ENCODE measurements around the gene HDAC4.

HDAC4 gene

DNA sequence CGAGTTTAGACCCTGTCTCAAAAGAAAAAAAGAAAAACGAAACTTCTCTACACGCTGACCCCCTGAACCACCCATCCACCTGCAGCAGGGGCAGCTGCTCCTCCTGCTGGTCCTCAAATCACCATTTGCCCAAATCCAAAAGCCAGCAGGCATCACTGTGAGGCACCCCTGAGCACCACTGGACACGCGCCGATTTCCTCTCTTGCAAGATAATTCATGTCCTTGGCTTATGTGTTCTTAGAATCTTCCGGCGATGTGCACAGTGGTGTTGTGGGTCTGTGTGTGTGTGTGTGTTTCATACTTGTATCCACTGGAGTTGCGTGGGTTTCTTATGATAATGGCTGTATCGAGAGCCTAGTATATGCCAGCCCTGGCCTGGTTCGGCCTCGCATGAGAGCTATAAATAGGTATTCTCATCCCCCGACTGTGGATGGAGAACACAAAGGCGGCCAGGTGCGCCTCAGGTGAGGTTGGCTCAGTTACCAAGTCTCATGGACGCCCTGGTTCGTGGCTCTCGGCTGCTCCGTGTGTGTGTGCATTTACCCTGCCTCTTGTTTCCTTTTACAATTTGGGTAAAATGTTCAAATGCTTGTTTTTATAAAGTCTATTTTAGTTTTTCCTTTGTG, 235.5 kb downstream of the HDAC4 start:
- Histone ChIP-seq H3K9me3 (ENCODE audit: insufficient read depth, low read length) (no peaks in the 10 kb centered on the region), H3K27me3 (ENCODE audit: insufficient read depth, insufficient read length) (no peaks in the 10 kb centered on the region), H3K36me3 (ENCODE audit: insufficient read depth, insufficient read length, low read length) (peaks cover 30% of the 10 kb centered on the region), H3K4me3 (ENCODE audit: insufficient read length, low read depth) (no peak overlapping the region), H3K4me1 (ENCODE audit: insufficient read depth, insufficient read length) (peaks cover 3% of the 10 kb centered on the region), H3K9ac (ENCODE audit: insufficient read length, low read depth) (no peak overlapping the region)
- TF ChIP-seq YY1 (IDR thresholded peaks at IDR 0.05; ENCODE audit: insufficient read depth, insufficient read length) (no peak), SUZ12 (IDR thresholded peaks at IDR 0.05; ENCODE audit: extremely low read depth, insufficient read depth, insufficient read length) (no peak), ZNF274 (IDR thresholded peaks at IDR 0.05; ENCODE audit: low read depth, low read length) (no peak)
- DNase-seq (ENCODE audit: low read depth, low spot score), result no peak

- DNase-seq (ENCODE audit: low read depth, low spot score), result no peak
- Histone ChIP-seq H3K4me3 (ENCODE audit: insufficient read length, low read depth) (no peak overlapping the region), H3K9me3 (ENCODE audit: insufficient read depth, low read length) (no peaks in the 10 kb centered on the region), H3K9ac (ENCODE audit: insufficient read length, low read depth) (no peak overlapping the region), H3K27me3 (ENCODE audit: insufficient read depth, insufficient read length) (no peaks in the 10 kb centered on the region), H3K4me1 (ENCODE audit: insufficient read depth, insufficient read length) (peaks cover 3% of the 10 kb centered on the region), H3K36me3 (ENCODE audit: insufficient read depth, insufficient read length, low read length) (peaks cover 33% of the 10 kb centered on the region)
- TF ChIP-seq ZNF274 (IDR thresholded peaks at IDR 0.05; ENCODE audit: low read depth, low read length), result no peak
- TF ChIP-seq SUZ12 (IDR thresholded peaks at IDR 0.05; ENCODE audit: extremely low read depth, insufficient read depth, insufficient read length), result no peak
- no peak for TF ChIP-seq YY1 (IDR thresholded peaks at IDR 0.05; ENCODE audit: insufficient read depth, insufficient read length)
These were observed 236.4 kb downstream of the HDAC4 start for GRCh38 chr2:239164335-239164871.

GRCh38 chr2:239163688-239164334, 237.0 kb downstream of the HDAC4 start:
- DNase-seq (ENCODE audit: low read depth, low spot score), result no peak
- H3K4me3 ChIP-seq (ENCODE audit: insufficient read length, low read depth), result no peak overlapping the region
- H3K4me1 ChIP-seq (ENCODE audit: insufficient read depth, insufficient read length), result peaks cover 3% of the 10 kb centered on the region
- TF ChIP-seq SUZ12 (IDR thresholded peaks at IDR 0.05; ENCODE audit: extremely low read depth, insufficient read depth, insufficient read length) (no peak), ZNF274 (IDR thresholded peaks at IDR 0.05; ENCODE audit: low read depth, low read length) (no peak), YY1 (IDR thresholded peaks at IDR 0.05; ENCODE audit: insufficient read depth, insufficient read length) (no peak)
- no peaks in the 10 kb centered on the region for H3K9me3 ChIP-seq (ENCODE audit: insufficient read depth, low read length)
- no peaks in the 10 kb centered on the region for H3K27me3 ChIP-seq (ENCODE audit: insufficient read depth, insufficient read length)
- H3K36me3 ChIP-seq (ENCODE audit: insufficient read depth, insufficient read length, low read length), result peaks cover 31% of the 10 kb centered on the region
- H3K9ac ChIP-seq (ENCODE audit: insufficient read length, low read depth), result no peak overlapping the region

DNA sequence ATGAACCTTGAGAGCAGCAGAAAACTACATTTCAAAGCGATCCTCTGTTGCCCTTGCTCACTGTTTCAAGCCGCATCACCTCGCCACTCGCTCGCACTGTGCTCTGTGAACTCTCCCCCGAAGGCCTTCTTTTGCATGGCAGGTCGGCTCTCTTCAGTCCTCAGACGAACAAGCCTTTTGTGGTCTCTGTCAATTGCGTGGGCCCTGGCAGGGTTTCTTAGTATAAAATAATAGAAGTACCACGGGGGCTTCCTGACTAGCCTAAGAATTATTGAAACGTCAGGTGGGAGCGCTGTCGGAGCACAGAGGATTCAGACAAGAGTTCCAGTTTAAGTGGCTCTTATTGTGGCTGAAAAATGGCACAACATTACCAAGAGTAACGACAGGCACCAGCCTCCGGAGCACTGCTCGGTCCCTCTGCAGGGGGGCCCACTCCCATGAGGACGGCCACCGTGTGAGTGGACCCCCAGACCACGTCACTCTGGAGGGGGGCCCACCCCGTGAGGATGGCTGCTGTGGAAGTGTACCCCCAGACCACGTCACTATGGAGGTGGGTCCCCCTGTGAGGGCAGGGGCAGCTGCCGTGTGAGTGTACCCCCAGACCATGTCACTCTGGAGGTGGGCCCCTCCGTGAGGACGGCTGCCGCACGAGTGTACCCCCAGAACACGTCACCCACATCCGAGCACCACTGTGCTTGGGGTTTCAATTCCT, 237.7 kb downstream of the HDAC4 start:
- Histone ChIP-seq H3K4me3 (ENCODE audit: insufficient read length, low read depth) (no peak overlapping the region), H3K27me3 (ENCODE audit: insufficient read depth, insufficient read length) (no peaks in the 10 kb centered on the region), H3K4me1 (ENCODE audit: insufficient read depth, insufficient read length) (peaks cover 5% of the 10 kb centered on the region), H3K36me3 (ENCODE audit: insufficient read depth, insufficient read length, low read length) (peaks cover 31% of the 10 kb centered on the region), H3K9me3 (ENCODE audit: insufficient read depth, low read length) (no peaks in the 10 kb centered on the region), H3K9ac (ENCODE audit: insufficient read length, low read depth) (no peak overlapping the region)
- no peak for DNase-seq (ENCODE audit: low read depth, low spot score)
- TF ChIP-seq SUZ12 (IDR thresholded peaks at IDR 0.05; ENCODE audit: extremely low read depth, insufficient read depth, insufficient read length) (no peak), YY1 (IDR thresholded peaks at IDR 0.05; ENCODE audit: insufficient read depth, insufficient read length) (no peak), ZNF274 (IDR thresholded peaks at IDR 0.05; ENCODE audit: low read depth, low read length) (no peak)

GRCh38 chr2:239162141-239162821, 238.5 kb downstream of the HDAC4 start:
- Histone ChIP-seq H3K4me3 (ENCODE audit: insufficient read length, low read depth) (no peak overlapping the region), H3K27me3 (ENCODE audit: insufficient read depth, insufficient read length) (no peaks in the 10 kb centered on the region), H3K9me3 (ENCODE audit: insufficient read depth, low read length) (no peaks in the 10 kb centered on the region), H3K4me1 (ENCODE audit: insufficient read depth, insufficient read length) (peaks cover 5% of the 10 kb centered on the region), H3K9ac (ENCODE audit: insufficient read length, low read depth) (no peak overlapping the region), H3K36me3 (ENCODE audit: insufficient read depth, insufficient read length, low read length) (peaks cover 31% of the 10 kb centered on the region)
- TF ChIP-seq ZNF274 (IDR thresholded peaks at IDR 0.05; ENCODE audit: low read depth, low read length) (no peak), YY1 (IDR thresholded peaks at IDR 0.05; ENCODE audit: insufficient read depth, insufficient read length) (no peak)
- no peak for DNase-seq (ENCODE audit: low read depth, low spot score)

DNA sequence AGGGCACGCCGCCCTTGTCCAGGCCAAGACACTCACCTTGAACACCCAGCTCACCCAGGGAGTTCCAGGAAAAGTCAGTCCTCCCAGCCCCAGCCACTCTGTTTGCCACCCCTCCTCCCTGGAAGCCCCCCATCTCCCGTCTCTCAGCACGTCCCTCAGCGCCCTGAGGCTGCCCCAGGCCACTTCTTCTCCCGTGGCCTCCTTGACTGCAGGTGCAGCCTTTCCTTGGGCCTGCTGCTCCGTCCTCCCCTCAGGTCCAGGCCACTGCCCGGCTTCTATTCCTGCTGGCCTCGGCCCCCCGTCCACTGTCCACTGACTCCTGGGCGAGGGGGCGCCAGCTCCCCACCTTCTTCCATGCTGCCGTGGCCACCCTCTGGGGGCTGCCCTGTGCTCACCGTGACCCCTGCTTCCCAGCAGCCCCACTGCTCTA, 239.1 kb downstream of the HDAC4 start:
- DNase-seq (ENCODE audit: low read depth, low spot score), result no peak
- no peak for TF ChIP-seq SUZ12 (IDR thresholded peaks at IDR 0.05; ENCODE audit: extremely low read depth, insufficient read depth, insufficient read length)
- no peak for TF ChIP-seq YY1 (IDR thresholded peaks at IDR 0.05; ENCODE audit: insufficient read depth, insufficient read length)
- no peak for TF ChIP-seq ZNF274 (IDR thresholded peaks at IDR 0.05; ENCODE audit: low read depth, low read length)
- H3K4me1 ChIP-seq (ENCODE audit: insufficient read depth, insufficient read length), result peaks cover 7% of the 10 kb centered on the region
- peaks cover 31% of the 10 kb centered on the region for H3K36me3 ChIP-seq (ENCODE audit: insufficient read depth, insufficient read length, low read length)
- H3K27me3 ChIP-seq (ENCODE audit: insufficient read depth, insufficient read length), result no peaks in the 10 kb centered on the region
- H3K9ac ChIP-seq (ENCODE audit: insufficient read length, low read depth), result no peak overlapping the region
- H3K4me3 ChIP-seq (ENCODE audit: insufficient read length, low read depth), result no peak overlapping the region
- H3K9me3 ChIP-seq (ENCODE audit: insufficient read depth, low read length), result no peaks in the 10 kb centered on the region
